GM18861 (cell line): ENCODE measurements around the gene MLXIPL.
A peak's percentile ranks its signal among the peaks of the same experiment; 100 is the strongest.
"Not testable (repeated sequence)": the region's sequence is repeated elsewhere in the genome, so short reads cannot be mapped to it uniquely, and the experiment has no call there.

Source experiments
- ATAC-seq: cut with Tn5 transposase; IDR thresholded peaks from one replicate; pipeline ENCODE4 v1.9.1; 2021; ENCODE audit not compliant: unreplicated experiment

MLXIPL gene

GRCh38 chr7:73623798-73624668 lies at the start of gene MLXIPL:
Gene MLXIPL, minus strand, starts transcription at chr7:73624522. Its CDS starts 30 bp downstream, at chr7:73624492.
- ATAC-seq, result no peak

GRCh38 chr7:73671857-73672445 lies 47.6 kb upstream of the MLXIPL start:
- ATAC-seq, result no peak

- no peak for ATAC-seq
These were observed 47.0 kb upstream of the MLXIPL start for GRCh38 chr7:73671322-73671661.

GRCh38 chr7:73669858-73670385 lies 45.6 kb upstream of the MLXIPL start:
- ATAC-seq, result no peak

- ATAC-seq, result no peak
These were observed 45.0 kb upstream of the MLXIPL start for GRCh38 chr7:73669288-73669701.

GRCh38 chr7:73668886-73669230 lies 44.5 kb upstream of the MLXIPL start:
- no peak for ATAC-seq

- ATAC-seq, result no peak
These were observed 44.0 kb upstream of the MLXIPL start for GRCh38 chr7:73668103-73668885.

GRCh38 chr7:73667344-73668102 lies 43.2 kb upstream of the MLXIPL start, which contains the start of gene VPS37D:
Gene VPS37D, plus strand, starts transcription at chr7:73667831. Its CDS starts 128 bp downstream, at chr7:73667959.
- peak; percentile 79 for ATAC-seq

GRCh38 chr7:73663033-73663432 lies 38.7 kb upstream of the MLXIPL start:
- no peak for ATAC-seq

- not testable (repeated sequence) for ATAC-seq
These were observed 36.3 kb upstream of the MLXIPL start for GRCh38 chr7:73660594-73660993.

GRCh38 chr7:73659983-73660382 lies 35.7 kb upstream of the MLXIPL start:
- ATAC-seq, result no peak

- not testable (repeated sequence) for ATAC-seq
These were observed 31.0 kb upstream of the MLXIPL start for GRCh38 chr7:73655309-73655708.

- ATAC-seq, result no peak
These were observed 28.2 kb upstream of the MLXIPL start for GRCh38 chr7:73652541-73652949.

- ATAC-seq, result no peak
These were observed 26.2 kb upstream of the MLXIPL start for GRCh38 chr7:73650524-73650923.

GRCh38 chr7:73649576-73649975 lies 25.3 kb upstream of the MLXIPL start:
- ATAC-seq, result no peak

- ATAC-seq, result no peak
These were observed 24.4 kb upstream of the MLXIPL start for GRCh38 chr7:73648593-73649332.

GRCh38 chr7:73647725-73648592 lies 23.6 kb upstream of the MLXIPL start:
- no peak for ATAC-seq

GRCh38 chr7:73646785-73647724 lies 22.7 kb upstream of the MLXIPL start:
- ATAC-seq, result no peak
